ENCODE measurements around the gene P2RY12. TPM values are rescaled to one million over a fixed set of nuclear protein-coding genes. Genes with fewer than 3 reads are reported as not detected.

P2RY12 gene
- not detected in 2 replicates for total RNA-seq (2014; rRNA removed; shearing (Covaris generic))

DNA sequence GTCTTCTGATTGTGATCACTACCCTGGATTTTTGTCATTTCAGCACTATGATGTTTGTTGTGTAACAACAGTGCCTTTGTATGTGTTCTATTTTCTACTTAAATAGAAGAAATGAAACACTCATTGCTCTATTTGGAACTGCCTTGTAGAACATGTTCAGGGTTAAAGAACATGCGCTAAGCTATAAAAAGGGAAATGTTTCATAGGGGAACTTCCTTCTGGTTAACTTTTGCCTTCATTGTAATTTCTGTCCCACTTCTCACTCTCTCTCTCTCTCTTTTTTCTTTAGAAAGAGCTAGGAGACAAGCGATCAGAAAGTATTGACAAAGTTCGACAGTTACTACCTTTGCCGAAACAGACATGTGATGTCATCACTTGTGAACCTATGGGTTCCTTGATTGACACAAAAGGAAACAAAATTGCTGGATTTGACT is at the start of gene P2RY12:
P2RY12 (minus strand) TSS at position 13 of the 434 bp plus-strand sequence. CDS start 45,908 bp downstream, outside the sequence.
- DNase-seq (ENCODE audit: low spot score), result no peak

- DNase-seq (ENCODE audit: low spot score), result no peak
Measured at GRCh38 chr3:151432616-151433372, 48.2 kb upstream of the P2RY12 start.

GRCh38 chr3:151431940-151432339 is 47.4 kb upstream of the P2RY12 start:
- DNase-seq (ENCODE audit: low spot score), result peak; percentile 85

- DNase-seq (ENCODE audit: low spot score), result no peak
Measured at GRCh38 chr3:151430821-151431484, 46.4 kb upstream of the P2RY12 start.

DNA sequence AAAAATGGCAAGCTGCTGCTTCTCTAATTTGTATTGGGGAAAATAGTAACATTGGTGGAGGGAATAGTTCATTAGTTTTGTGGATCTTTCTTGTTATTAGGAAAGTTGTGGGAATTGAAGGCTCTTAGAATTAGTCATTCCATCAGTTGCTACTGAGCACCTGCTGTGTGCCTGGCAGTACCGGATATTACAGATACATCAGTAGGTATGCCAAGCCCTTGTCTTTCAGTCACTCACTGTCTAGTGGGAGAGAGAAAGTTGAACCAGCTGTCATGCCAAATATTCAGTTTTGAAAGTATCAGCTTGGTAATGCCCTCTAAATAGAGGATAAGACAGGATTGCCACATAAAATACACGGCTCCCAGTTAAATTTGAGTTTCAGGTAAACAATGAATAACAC is 43.8 kb upstream of the P2RY12 start:
- no peak for DNase-seq (ENCODE audit: low spot score)

GRCh38 chr3:151426341-151426657 is 41.7 kb upstream of the P2RY12 start:
- no peak for DNase-seq (ENCODE audit: low spot score)

DNA sequence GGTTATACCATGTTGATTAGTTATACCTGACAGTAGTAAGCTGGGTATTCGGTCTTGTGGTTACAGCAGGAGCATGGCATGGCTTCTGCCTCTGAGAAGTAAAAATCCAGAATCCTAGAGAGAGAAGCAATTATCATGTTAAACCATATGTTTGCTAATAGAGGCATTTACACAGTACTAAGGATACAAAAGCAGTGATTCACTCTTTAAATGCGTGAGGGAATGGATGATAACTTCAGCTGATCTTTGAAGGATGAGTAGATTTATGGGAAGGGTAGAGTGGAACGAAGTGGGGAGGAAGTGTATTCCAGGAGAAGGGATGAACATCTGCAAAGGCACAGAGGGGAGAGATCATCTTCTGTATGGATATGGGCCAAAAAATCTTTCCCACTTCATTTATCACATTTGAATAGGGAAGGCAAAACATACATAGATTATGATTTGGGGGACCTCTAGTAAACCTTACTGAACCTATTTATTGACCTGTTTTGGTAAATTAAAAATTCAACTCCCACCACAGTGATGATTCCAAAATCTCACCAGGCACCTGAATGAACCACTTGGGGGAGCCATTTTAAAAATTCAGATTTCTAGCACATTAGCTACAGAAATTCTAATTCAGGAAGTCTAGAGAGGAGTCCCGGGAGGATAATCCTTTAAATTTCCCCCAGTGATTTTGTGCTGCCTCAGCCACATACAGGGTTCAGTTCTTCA is 41.2 kb upstream of the P2RY12 start:
- no peak for DNase-seq (ENCODE audit: low spot score)

GRCh38 chr3:151423091-151423490 is 38.5 kb upstream of the P2RY12 start:
- no peak for DNase-seq (ENCODE audit: low spot score)

- no peak for DNase-seq (ENCODE audit: low spot score)
Measured at GRCh38 chr3:151421938-151422337, 37.4 kb upstream of the P2RY12 start.

DNA sequence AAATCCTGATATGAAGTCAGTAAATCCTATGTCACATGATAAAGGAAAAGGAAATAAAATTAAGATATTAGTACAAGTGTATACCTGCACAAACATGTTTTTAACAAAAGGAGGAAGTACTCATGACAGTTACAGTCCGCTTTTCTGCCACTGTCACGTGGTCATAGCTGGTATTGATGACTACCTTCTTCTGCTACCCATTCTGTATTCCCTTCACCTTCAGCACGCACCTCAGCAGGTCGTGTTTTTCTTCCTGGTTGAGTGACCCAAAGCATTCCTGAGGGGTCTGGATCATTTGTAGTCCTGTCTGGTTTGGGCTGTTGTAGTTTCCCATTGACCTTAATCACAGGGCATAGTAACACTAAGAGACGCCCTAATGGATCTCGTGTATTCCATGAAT is 35.3 kb upstream of the P2RY12 start:
- DNase-seq (ENCODE audit: low spot score), result no peak

- DNase-seq (ENCODE audit: low spot score), result no peak
Measured at GRCh38 chr3:151415289-151415688, 30.7 kb upstream of the P2RY12 start.

- no peak for DNase-seq (ENCODE audit: low spot score)
Measured at GRCh38 chr3:151412989-151413388, 28.4 kb upstream of the P2RY12 start.

GRCh38 chr3:151410891-151411559 is 26.5 kb upstream of the P2RY12 start:
- DNase-seq (ENCODE audit: low spot score), result no peak

DNA sequence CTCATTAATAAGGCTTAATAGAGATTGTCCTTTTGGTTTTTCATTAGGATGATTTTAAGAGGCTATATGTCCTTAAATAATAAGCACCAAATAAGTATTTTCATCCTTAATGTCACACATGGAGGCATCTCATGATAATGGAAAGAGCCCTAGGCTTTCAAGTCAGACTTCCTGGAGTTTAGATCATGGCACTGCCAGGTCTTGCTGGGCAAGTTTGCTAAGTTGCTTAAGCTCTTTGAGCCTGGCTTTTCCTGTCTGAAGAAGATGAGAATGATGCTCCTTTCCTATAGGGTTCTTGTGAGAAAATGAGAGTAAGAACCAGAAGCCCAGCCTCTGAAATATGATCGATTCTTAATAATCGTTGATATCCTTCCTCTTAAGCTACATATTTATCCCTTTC is 23.4 kb upstream of the P2RY12 start:
- no peak for DNase-seq (ENCODE audit: low spot score)

- DNase-seq (ENCODE audit: low spot score), result peak; percentile 78
Measured at GRCh38 chr3:151404316-151404715, 19.8 kb upstream of the P2RY12 start.

DNA sequence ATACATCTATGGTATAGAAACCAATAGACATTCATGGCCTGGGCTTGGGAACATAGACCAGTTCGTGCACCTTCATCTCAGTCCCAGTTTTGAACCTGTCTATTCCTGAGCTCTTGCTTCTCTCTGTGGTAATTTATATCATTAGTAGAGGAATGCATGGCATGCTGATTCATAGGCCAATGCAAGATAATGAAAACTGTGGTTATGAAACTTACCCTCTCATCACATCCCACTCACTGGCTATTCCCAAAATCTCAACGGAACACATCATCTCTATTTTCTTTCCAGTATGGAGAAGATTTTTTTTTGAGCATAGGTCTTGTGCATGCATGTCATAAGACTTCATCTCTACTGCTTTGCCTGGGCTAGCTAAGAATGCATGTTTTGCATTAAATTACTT is 18.7 kb upstream of the P2RY12 start:
- peak; percentile 34 for DNase-seq (ENCODE audit: low spot score)

DNA sequence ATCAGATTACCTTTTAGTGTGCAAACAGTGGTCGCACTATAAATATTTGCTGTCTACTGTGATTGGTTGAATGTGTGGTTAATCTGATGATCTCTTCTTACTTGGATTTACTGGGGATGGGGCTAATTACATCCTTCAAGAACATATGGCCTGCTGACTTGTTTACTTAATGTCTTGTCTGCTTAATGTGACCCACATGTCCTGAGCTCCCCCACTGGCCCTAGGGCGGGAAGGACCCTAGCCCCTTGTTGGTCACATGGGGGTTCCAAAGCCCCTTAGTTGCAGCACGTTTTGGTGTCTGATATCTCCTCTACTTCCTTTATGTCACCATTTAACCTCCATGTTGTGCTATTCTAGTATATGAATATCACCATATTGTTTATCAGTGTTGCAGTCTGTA is 17.8 kb upstream of the P2RY12 start:
- DNase-seq (ENCODE audit: low spot score), result no peak

DNA sequence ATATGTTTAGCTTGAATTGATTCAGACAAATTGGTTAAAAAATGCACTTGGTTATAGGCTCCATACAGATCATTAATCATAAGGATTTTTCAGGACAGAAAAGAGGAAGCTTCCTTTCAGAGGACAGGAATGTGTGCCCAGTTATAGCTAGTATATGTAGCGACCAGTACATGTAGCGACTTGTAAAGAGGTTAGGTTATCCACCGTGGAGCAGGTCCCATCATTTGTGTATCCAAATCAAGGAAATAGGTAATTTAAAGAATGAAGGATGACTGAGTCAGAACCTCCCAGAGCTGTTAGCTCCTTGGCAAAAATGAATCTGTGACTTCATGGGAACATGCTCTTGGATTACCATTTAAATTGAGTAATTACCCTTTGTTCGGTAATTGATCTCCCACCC is 15.8 kb upstream of the P2RY12 start:
- no peak for DNase-seq (ENCODE audit: low spot score)

DNA sequence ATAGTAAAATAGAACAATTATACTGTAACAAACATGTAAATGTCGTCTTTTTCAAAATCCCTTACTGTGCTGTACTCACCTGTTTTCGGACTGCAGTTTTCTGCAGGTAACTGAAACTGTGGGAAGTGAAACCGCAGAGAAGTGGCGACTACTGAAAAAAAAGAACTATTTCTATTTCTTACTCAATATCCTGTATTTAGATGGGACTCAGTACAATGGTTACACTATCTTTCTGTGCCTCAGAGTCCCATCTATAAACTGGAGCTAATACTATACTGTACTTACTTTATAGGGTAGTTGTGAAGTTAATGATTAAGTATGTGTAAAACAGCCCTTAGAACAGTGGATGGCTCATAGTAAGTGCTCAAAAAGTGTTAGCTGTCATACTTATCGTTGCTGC is 14.3 kb upstream of the P2RY12 start:
- DNase-seq (ENCODE audit: low spot score), result no peak

GRCh38 chr3:151395806-151396205 is 11.3 kb upstream of the P2RY12 start:
- no peak for DNase-seq (ENCODE audit: low spot score)

DNA sequence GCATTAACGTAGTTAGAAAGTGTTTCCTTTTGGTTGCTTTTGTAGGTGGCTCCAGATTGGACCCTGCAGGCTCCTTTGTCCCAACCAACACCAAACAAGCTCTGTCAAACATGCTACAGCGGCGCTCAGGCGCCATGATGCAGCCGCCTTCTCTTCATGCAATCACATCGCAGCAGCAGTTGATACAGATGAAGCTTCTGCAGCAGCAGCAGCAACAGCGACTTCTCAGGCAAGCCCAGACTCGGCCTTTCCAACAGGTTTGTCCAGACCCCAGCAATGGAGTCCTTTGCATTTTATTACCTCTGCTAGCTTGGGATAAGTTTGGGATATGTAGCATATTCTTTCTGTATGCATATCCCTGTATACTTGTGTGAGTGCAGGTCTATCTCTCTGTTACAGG is 10.1 kb upstream of the P2RY12 start:
- no peak for DNase-seq (ENCODE audit: low spot score)

DNA sequence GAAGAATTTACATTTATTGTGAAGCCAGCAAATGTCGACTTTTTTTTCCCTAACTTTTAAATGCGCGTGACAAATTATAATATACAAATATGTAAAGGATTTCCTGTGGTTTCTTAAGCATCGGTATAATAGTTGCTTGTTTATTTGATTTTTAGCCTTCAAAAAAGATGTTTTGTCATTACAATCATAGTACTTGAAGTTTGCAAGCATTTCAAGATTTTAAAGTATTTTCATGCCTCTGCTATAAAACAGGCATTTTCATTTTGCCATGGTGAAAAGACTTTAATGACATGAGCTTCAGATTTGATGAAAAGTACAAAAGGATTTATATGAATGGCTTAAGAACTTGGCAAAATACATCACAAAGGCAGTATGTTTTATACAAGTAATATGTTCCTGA is 9.4 kb upstream of the P2RY12 start:
- DNase-seq (ENCODE audit: low spot score), result no peak

All from H4 (cell line).